Endothelial cell of umbilical vein (primary cell): Measurements from ENCODE around the gene C20orf202. TPM values are rescaled to one million over a fixed set of nuclear protein-coding genes. Genes with fewer than 3 reads are reported as not detected.

Experiments
- BruUV-seq: library from RNA; stranded (reverse); fragments of 400-500 nt; replicated peaks from 2 replicates; lab custom pipeline; 2021; lab: Mats Ljungman, UMichigan
- CTCF ChIA-PET: fragments of 300-600, 350-600 bp; sonication (Branson Sonifier 250); formaldehyde crosslinking; loops from one replicate; lab custom pipeline; 2021; ENCODE audit warnings: antibody characterized with exemption, inconsistent platforms; lab: Charles Lee
- POLR2A ChIA-PET: fragments of 300-600, 350-600 bp; sonication (Branson Sonifier 250); formaldehyde crosslinking; loops from one replicate; lab custom pipeline; 2021; ENCODE audit warnings: antibody characterized with exemption, inconsistent platforms; lab: Charles Lee
- DNase-seq: peaks from one replicate; pipeline ENCODE4 v3.0.0-alpha.2; 2011; ENCODE audit warnings: low read depth, low spot score
- FAIRE-seq: peaks from 2 replicates; lab custom pipeline; 2011; peaks lifted over from hg19 to GRCh38; lab: Jason Lieb, UNC
- H2AFZ ChIP-seq: 2 replicates; pipeline ENCODE4 v1.6.0; 2012; ENCODE audit warnings: low read depth, low read length, control low read depth, inconsistent platforms
- H3K27ac ChIP-seq: 2 replicates; pipeline ENCODE4 v1.5.1; 2011; ENCODE audit warnings: low read depth, mild to moderate bottlenecking, control low read depth, low read length, moderate library complexity; ENCODE audit not compliant: insufficient read depth
- H3K27me3 ChIP-seq, 2 experiments: 2 replicates each; pipeline versions ENCODE4 v1.6.0 to v1.6.1; 2011; ENCODE audit warnings: low read length in 2 of 2, mixed read lengths in 1 of 2; ENCODE audit not compliant: control insufficient read depth in 2 of 2, insufficient read depth in 2 of 2
- H3K36me3 ChIP-seq, 2 experiments: 2 replicates in 1 of 2; 3 replicates in 1 of 2; pipeline ENCODE4 v1.5.1; 2011; ENCODE audit warnings: low read length in 2 of 2, mild to moderate bottlenecking in 1 of 2, moderate library complexity in 1 of 2; ENCODE audit not compliant: control insufficient read depth in 2 of 2, insufficient read depth in 2 of 2; ENCODE audit errors: extremely low read depth in 1 of 2
- H3K4me1 ChIP-seq: 3 replicates; pipeline ENCODE4 v1.5.1; 2011; ENCODE audit warnings: mild to moderate bottlenecking, low read length; ENCODE audit not compliant: control insufficient read depth, insufficient read depth; ENCODE audit errors: extremely low read depth
- H3K4me2 ChIP-seq: 2 replicates; pipeline ENCODE4 v1.6.1; 2011; ENCODE audit warnings: low read length, control low read depth, mixed read lengths; ENCODE audit not compliant: insufficient read depth
- H3K4me3 ChIP-seq, 3 experiments: fragments of 200-600 bp in 1 of 3; sonication (generic), shearing (Covaris generic) in 1 of 3; replicated peaks in 1 of 3; 2 replicates each; pipeline ENCODE4 v1.5.1; 2011 to 2016; ENCODE audit warnings: control low read depth in 3 of 3, low read length in 3 of 3, mild to moderate bottlenecking in 2 of 3, inconsistent platforms in 1 of 3, low read depth in 1 of 3, moderate library complexity in 1 of 3; ENCODE audit not compliant: insufficient read depth in 1 of 3
- H3K79me2 ChIP-seq: 2 replicates; pipeline ENCODE4 v1.6.0; 2012; ENCODE audit warnings: low read length, inconsistent platforms; ENCODE audit not compliant: control insufficient read depth, insufficient read depth
- H3K9ac ChIP-seq: replicated peaks from 2 replicates; pipeline ENCODE3; 2011; ENCODE audit warnings: low read length, control low read depth; ENCODE audit not compliant: insufficient read depth; ENCODE audit errors: extremely low read depth
- H3K9me1 ChIP-seq: replicated peaks from 3 replicates; pipeline ENCODE4 v1.6.0; 2011; ENCODE audit warnings: mild to moderate bottlenecking, low read length; ENCODE audit not compliant: control insufficient read depth, insufficient read depth; ENCODE audit errors: extremely low read depth
- H3K9me3 ChIP-seq: replicated peaks from 2 replicates; pipeline ENCODE4 v1.5.1; 2012; ENCODE audit warnings: low read length, inconsistent platforms; ENCODE audit not compliant: control insufficient read depth, insufficient read depth
- H4K20me1 ChIP-seq: replicated peaks from 2 replicates; pipeline ENCODE3; 2011; ENCODE audit warnings: mild to moderate bottlenecking, low read length; ENCODE audit not compliant: control insufficient read depth, insufficient read depth; ENCODE audit errors: extremely low read depth
- CTCF ChIP-seq, 2 donors: IDR thresholded peaks; 1 replicate in 1 of 2; 2 replicates in 1 of 2; pipeline ENCODE4 v1.5.1; 2011; ENCODE audit warnings: low read length in 2 of 2, mild to moderate bottlenecking in 2 of 2, moderate library complexity in 2 of 2, control low read depth in 1 of 2, inconsistent platforms in 1 of 2, low read depth in 1 of 2; ENCODE audit not compliant: insufficient read depth in 1 of 2; ENCODE audit errors: extremely low read depth in 1 of 2
- EZH2 ChIP-seq: IDR thresholded peaks from 2 replicates; pipeline ENCODE4 v1.6.1; 2012; ENCODE audit warnings: borderline replicate concordance, low read depth, mild to moderate bottlenecking, moderate library complexity, low read length, inconsistent platforms; ENCODE audit not compliant: severe bottlenecking
- FOS ChIP-seq: IDR thresholded peaks from 2 replicates; pipeline ENCODE4 v1.6.1; 2011; ENCODE audit warnings: mild to moderate bottlenecking, low read length, moderate library complexity, borderline replicate concordance; ENCODE audit not compliant: insufficient read depth
- GATA2 ChIP-seq: IDR thresholded peaks from 2 replicates; pipeline ENCODE4 v1.7.0; 2011; ENCODE audit warnings: low read depth, mild to moderate bottlenecking, moderate library complexity, mixed read lengths, low read length; ENCODE audit not compliant: insufficient read length, insufficient read depth
- JUN ChIP-seq: IDR thresholded peaks from 2 replicates; pipeline ENCODE4 v1.6.1; 2011; ENCODE audit warnings: borderline replicate concordance, low read depth; ENCODE audit not compliant: insufficient read length, insufficient read depth
- MYC ChIP-seq: IDR thresholded peaks from one replicate; pipeline ENCODE4 v1.6.1; 2011; ENCODE audit warnings: mild to moderate bottlenecking, low read depth, low read length
- POLR2A ChIP-seq: IDR thresholded peaks from 2 replicates; pipeline ENCODE4 v1.6.1; 2012; ENCODE audit warnings: low read depth, mild to moderate bottlenecking, control low read depth, low read length
- POLR2AphosphoS5 ChIP-seq: IDR thresholded peaks from 2 replicates; pipeline ENCODE4 v1.6.1; 2012; ENCODE audit warnings: low read depth, mild to moderate bottlenecking, control low read depth, low read length, moderate library complexity; ENCODE audit not compliant: insufficient read depth
- dilution Hi-C: fragments of 300-500 bp; cut with MboI; formaldehyde crosslinking; loops from one replicate; pipeline ENCODE4 v1.15.0; 2019; ENCODE audit warnings: low sequenced_read_pairs; ENCODE audit not compliant: extremely low pct_ligation_motif_present
- intact Hi-C: fragments of 100-400 bp; cut with micrococcal nuclease; formaldehyde crosslinking; loops from one replicate; pipeline ENCODE4 v1.10.0; 2022
- polyA plus RNA-seq, 4 experiments: library from polyadenylated mRNA; depleted of rRNA in 3 of 4; stranded (reverse) in 3 of 4; unstranded in 1 of 4; fragments of >200 nt; gene quantifications; 2 replicates each; pipeline versions ENCODE4 v1.2.1 to v1.2.3, GENCODE V29; 2011 to 2012; ENCODE audit warnings: missing spikeins in 1 of 4
- total RNA-seq: library from RNA; stranded (reverse); gene quantifications from 2 replicates; pipeline ENCODE4 v1.2.3, GENCODE V29; 2021
- TF ChIP-seq, protein P1 (sequence below): IDR thresholded peaks from 2 replicates; pipeline ENCODE4 v1.6.1; 2011; ENCODE audit not compliant: insufficient read depth, insufficient read length

Gene C20orf202
- total and polyA plus RNA-seq, 2 donors (not counting 3 experiments of a cell fraction or from before 2014, with no cell fraction given): not detected

- intact Hi-C loops (no loop called here), dilution Hi-C loops (no loop called here)
- Histone ChIP-seq H3K4me1 (peaks cover 17% of the 10 kb centered on the region), H3K9me1 (no peaks in the 10 kb centered on the region), H3K36me3 (peaks cover 8 to 34% of the 10 kb centered on the region in 2 experiments), H3K4me2 (no peak overlapping the region), H2AFZ (no peak overlapping the region), H4K20me1 (no peaks in the 10 kb centered on the region), H3K79me2 (no peaks in the 10 kb centered on the region), H3K27me3 (no peaks in the 10 kb centered on the region), H3K9me3 (no peaks in the 10 kb centered on the region), H3K4me3 (no peak overlapping the region), H3K9ac (no peak overlapping the region), H3K27ac (no peak overlapping the region)
- CTCF ChIA-PET: no interaction called here
- FAIRE-seq (no peak), DNase-seq (no peak)
- TSS peak; percentile 82 for BruUV-seq
- TF ChIP-seq EZH2 (no peak), POLR2A (no peak), JUN (no peak), POLR2AphosphoS5 (no peak), MYC (no peak)
- POLR2A ChIA-PET: interaction anchor here (0.9 kb wide), 1 partner anchor 40 kb away, joined by 3 read pairs; no protein-coding TSS in a partner anchor
Observed at GRCh38 chr20:1164871-1165270, 38.4 kb upstream of the C20orf202 start.

DNA sequence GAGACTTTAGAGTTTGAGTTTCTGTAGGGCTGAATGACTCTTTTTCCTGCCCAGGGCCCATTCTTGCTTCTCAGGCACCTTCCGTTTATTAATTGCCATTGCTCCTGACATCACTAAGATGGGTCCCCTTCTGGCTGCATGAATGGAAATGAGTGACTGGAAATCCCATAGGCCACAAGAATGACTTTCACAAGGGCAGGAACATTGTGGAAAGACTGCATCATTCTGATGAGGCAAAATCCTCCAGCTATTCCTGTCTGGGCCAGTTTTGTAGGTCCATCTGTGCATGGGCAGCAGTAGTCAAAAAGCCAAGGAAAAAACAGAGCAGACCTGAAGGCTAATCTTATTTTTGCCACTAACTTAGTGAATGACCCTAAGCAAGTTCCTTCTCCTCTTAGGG lies 37.7 kb upstream of the C20orf202 start:
- Histone ChIP-seq H3K9me3 (no peaks in the 10 kb centered on the region), H3K9me1 (no peaks in the 10 kb centered on the region), H3K27me3 (no peaks in the 10 kb centered on the region), H2AFZ (no peak overlapping the region), H3K4me1 (peaks cover 17% of the 10 kb centered on the region), H4K20me1 (no peaks in the 10 kb centered on the region), H3K27ac (no peak overlapping the region), H3K36me3 (peaks cover 7 to 33% of the 10 kb centered on the region in 2 experiments), H3K79me2 (no peaks in the 10 kb centered on the region), H3K4me3 (no peak overlapping the region), H3K9ac (no peak overlapping the region), H3K4me2 (no peak overlapping the region)
- TF ChIP-seq POLR2AphosphoS5 (no peak), FOS (no peak), JUN (no peak), GATA2 (no peak), MYC (no peak), CTCF (IDR thresholded peaks at IDR 0.05; ENCODE audit: extremely low read depth in 1 of 2, insufficient read depth in 1 of 2, low read depth in 1 of 2, low read length in 2 of 2) (no peak), EZH2 (no peak)
- TF ChIP-seq, protein P1, sequence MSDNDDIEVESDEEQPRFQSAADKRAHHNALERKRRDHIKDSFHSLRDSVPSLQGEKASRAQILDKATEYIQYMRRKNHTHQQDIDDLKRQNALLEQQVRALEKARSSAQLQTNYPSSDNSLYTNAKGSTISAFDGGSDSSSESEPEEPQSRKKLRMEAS: no peak
- ChIA-PET POLR2A (no interaction called here), CTCF (interaction anchor here (1.2 kb wide), 1 partner anchor 52 kb away, joined by 3 read pairs; no protein-coding TSS in a partner anchor)
- DNase-seq: no peak
- no TSS peak for BruUV-seq
- intact Hi-C loops: no loop called here
- dilution Hi-C loops: no loop called here
- FAIRE-seq: no peak
